NCI-H2107 treated with DMSO at 0.1 percent for 48 hours (cell line): ENCODE measurements around the gene LAMB3.

ENCODE experiments used
- DNase-seq: peaks from one replicate; lab custom pipeline; 2025; ENCODE audit not compliant: unreplicated experiment; lab: John Stamatoyannopoulos, UW

LAMB3 gene

GRCh38 chr1:209618756-209619420 is 33.3 kb downstream of the LAMB3 start:
- peak; percentile 66 for DNase-seq

- no peak for DNase-seq
Measured at GRCh38 chr1:209618291-209618690, 33.9 kb downstream of the LAMB3 start.

GRCh38 chr1:209617755-209618154 is 34.5 kb downstream of the LAMB3 start:
- DNase-seq, result no peak

GRCh38 chr1:209617047-209617673 is 35.1 kb downstream of the LAMB3 start:
- DNase-seq, result no peak

- DNase-seq, result no peak
Measured at GRCh38 chr1:209616366-209617046, 35.7 kb downstream of the LAMB3 start.

- no peak for DNase-seq
Measured at GRCh38 chr1:209614906-209615305, 37.3 kb downstream of the LAMB3 start.

- no peak for DNase-seq
Measured at GRCh38 chr1:209614151-209614420, 38.1 kb downstream of the LAMB3 start.

- no peak for DNase-seq
Measured at GRCh38 chr1:209613400-209614150, 38.6 kb downstream of the LAMB3 start.

GRCh38 chr1:209612646-209613399 is 39.4 kb downstream of the LAMB3 start:
- DNase-seq, result no peak

- DNase-seq, result no peak
Measured at GRCh38 chr1:209611771-209612570, 40.3 kb downstream of the LAMB3 start.

- no peak for DNase-seq
Measured at GRCh38 chr1:209610631-209610905, 41.7 kb downstream of the LAMB3 start.

GRCh38 chr1:209609791-209610630 is 42.2 kb downstream of the LAMB3 start:
- no peak for DNase-seq

- DNase-seq, result no peak
Measured at GRCh38 chr1:209609041-209609790, 43.0 kb downstream of the LAMB3 start.

- no peak for DNase-seq
Measured at GRCh38 chr1:209607795-209608178, 44.4 kb downstream of the LAMB3 start.

GRCh38 chr1:209607102-209607794 is 45.0 kb downstream of the LAMB3 start:
- DNase-seq, result no peak

- DNase-seq, result no peak
Measured at GRCh38 chr1:209603877-209604276, 48.3 kb downstream of the LAMB3 start.

GRCh38 chr1:209601809-209602657 is 50.2 kb downstream of the LAMB3 start:
- peak; percentile 56 for DNase-seq
